Measurements from ENCODE around the gene TMEM266.

DNA sequence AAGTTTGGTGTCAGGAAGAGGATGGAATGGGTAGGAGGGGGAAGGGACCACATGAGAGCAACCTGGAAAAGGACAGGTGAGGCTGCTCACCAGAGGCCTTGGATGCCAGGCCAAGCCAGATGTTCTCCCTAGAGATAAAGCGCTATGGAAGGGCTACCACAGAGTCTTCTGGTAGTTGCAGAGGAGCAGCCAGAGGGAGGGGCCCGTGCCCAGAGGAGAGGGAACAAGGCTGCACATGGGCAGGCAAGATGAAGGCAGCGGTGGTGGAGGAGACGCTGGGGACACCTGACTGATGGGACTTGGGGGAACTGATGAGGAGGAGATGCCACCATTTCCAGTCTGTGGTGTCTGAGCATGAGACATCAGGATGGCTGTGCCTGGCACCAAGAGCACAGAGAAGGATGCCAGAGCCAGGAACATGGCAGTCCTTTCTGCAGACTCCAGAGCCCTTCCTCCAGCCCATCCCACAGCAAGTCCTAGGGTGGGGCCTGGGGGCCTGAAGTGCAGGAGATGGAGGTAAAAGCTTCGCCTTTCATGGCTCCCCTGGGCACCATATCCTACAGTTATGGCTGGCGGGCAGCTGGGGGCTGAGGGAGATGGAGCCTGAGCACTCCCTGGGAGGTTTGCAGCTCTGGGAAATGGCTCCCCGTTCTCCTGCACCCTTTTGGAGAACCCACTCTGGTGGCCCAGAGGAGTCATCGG is 148.4 kb downstream of the TMEM266 start:
- TF ChIP-seq, protein P1, sequence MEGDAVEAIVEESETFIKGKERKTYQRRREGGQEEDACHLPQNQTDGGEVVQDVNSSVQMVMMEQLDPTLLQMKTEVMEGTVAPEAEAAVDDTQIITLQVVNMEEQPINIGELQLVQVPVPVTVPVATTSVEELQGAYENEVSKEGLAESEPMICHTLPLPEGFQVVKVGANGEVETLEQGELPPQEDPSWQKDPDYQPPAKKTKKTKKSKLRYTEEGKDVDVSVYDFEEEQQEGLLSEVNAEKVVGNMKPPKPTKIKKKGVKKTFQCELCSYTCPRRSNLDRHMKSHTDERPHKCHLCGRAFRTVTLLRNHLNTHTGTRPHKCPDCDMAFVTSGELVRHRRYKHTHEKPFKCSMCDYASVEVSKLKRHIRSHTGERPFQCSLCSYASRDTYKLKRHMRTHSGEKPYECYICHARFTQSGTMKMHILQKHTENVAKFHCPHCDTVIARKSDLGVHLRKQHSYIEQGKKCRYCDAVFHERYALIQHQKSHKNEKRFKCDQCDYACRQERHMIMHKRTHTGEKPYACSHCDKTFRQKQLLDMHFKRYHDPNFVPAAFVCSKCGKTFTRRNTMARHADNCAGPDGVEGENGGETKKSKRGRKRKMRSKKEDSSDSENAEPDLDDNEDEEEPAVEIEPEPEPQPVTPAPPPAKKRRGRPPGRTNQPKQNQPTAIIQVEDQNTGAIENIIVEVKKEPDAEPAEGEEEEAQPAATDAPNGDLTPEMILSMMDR (conservative IDR thresholded peaks at IDR 0.05 in 1 of 2, IDR thresholded peaks at IDR 0.05 in 1 of 2; ENCODE audit: extremely low read depth in 1 of 2, insufficient read depth in 1 of 2, low read depth in 1 of 2, low read length in 2 of 2): no peak
- no peak for TF ChIP-seq EZH2 (IDR thresholded peaks at IDR 0.05; ENCODE audit: borderline replicate concordance, low read length)
